Panc1 (cell line): ENCODE results near the gene SLC26A4. TPM values are rescaled to one million over a fixed set of nuclear protein-coding genes. Genes with fewer than 3 reads are reported as not detected.

Experiments
- ATAC-seq: fragments of 200-7000 bp; cut with Tn5 transposase; 2 replicates; pipeline ENCODE4 v1.9.1; 2020; ENCODE audit warnings: mild to moderate bottlenecking, moderate library complexity
- BruUV-seq: library from RNA; stranded (reverse); fragments of 400-500 nt; replicated peaks from 2 replicates; lab custom pipeline; 2021; lab: Mats Ljungman, UMichigan
- CTCF ChIA-PET: fragments of 300-600 bp; sonication (Branson Sonifier 250); formaldehyde crosslinking; loops from one replicate; lab custom pipeline; 2022; ENCODE audit warnings: antibody characterized with exemption; lab: Charles Lee
- POLR2A ChIA-PET: fragments of 300-600 bp; sonication (Branson Sonifier 250); formaldehyde crosslinking; loops from one replicate; lab custom pipeline; 2022; ENCODE audit warnings: antibody characterized with exemption; lab: Charles Lee
- DNase-seq: peaks from one replicate; pipeline ENCODE4 v3.0.0-alpha.2; 2010; ENCODE audit warnings: low read depth, low spot score
- H3K27ac ChIP-seq: 2 replicates; pipeline ENCODE4 v1.5.1; 2011; ENCODE audit warnings: mild to moderate bottlenecking, low read length, inconsistent platforms
- H3K27me3 ChIP-seq: fragments of 200-500 bp; sonication (Bioruptor generic); 2 replicates; pipeline ENCODE4 v1.6.0; 2014; ENCODE audit warnings: low read length, inconsistent platforms; ENCODE audit not compliant: control insufficient read depth, insufficient read depth
- H3K36me3 ChIP-seq: fragments of 200-500 bp; sonication (Bioruptor generic); 2 replicates; pipeline ENCODE4 v1.5.1; 2014; ENCODE audit warnings: inconsistent platforms, mild to moderate bottlenecking, low read length, moderate library complexity; ENCODE audit not compliant: control insufficient read depth, insufficient read depth
- H3K4me1 ChIP-seq: 2 replicates; pipeline ENCODE4 v1.5.1; 2011; ENCODE audit warnings: inconsistent platforms, mild to moderate bottlenecking, low read length, moderate library complexity; ENCODE audit not compliant: control insufficient read depth, insufficient read depth
- H3K4me3 ChIP-seq, 2 experiments: 2 replicates each; pipeline ENCODE4 v1.5.1; 2011 to 2012; ENCODE audit warnings: low read depth in 2 of 2, low read length in 2 of 2, mild to moderate bottlenecking in 2 of 2, inconsistent platforms in 1 of 2, moderate library complexity in 1 of 2
- H3K9me3 ChIP-seq: fragments of 200-500 bp; sonication (Bioruptor generic); 2 replicates; pipeline ENCODE4 v1.5.1; 2014; ENCODE audit warnings: low read depth, mild to moderate bottlenecking, inconsistent platforms, low read length, moderate library complexity; ENCODE audit not compliant: control insufficient read depth, insufficient read depth
- CTCF ChIP-seq: fragments of 450-650 bp; IDR thresholded peaks from 2 replicates; pipeline ENCODE4 v1.5.1; 2017; ENCODE audit warnings: mild to moderate bottlenecking
- POLR2AphosphoS5 ChIP-seq: IDR thresholded peaks from 2 replicates; pipeline ENCODE4 v1.6.1; 2012; ENCODE audit warnings: mild to moderate bottlenecking, low read depth, low read length, moderate library complexity
- SIN3A ChIP-seq: IDR thresholded peaks from 2 replicates; pipeline ENCODE4 v1.6.1; 2012; ENCODE audit warnings: low read depth, mild to moderate bottlenecking, low read length, moderate library complexity, borderline replicate concordance; ENCODE audit not compliant: insufficient read depth
- TCF7L2 ChIP-seq: IDR thresholded peaks from 2 replicates; pipeline ENCODE4 v1.6.1; 2011; ENCODE audit warnings: mild to moderate bottlenecking, low read depth, low read length, inconsistent platforms
- in situ Hi-C: cut with HindIII; loops from 2 replicates; pipeline ENCODE4 v1.10.0; 2016; ENCODE audit warnings: low sequenced_read_pairs, low pct_unique_long_range_greater_than_20kb
- intact Hi-C: fragments of 100-400 bp; cut with micrococcal nuclease; formaldehyde crosslinking; loops from one replicate; pipeline ENCODE4 v1.10.0; 2022; ENCODE audit not compliant: unreplicated experiment
- total RNA-seq: library from RNA; stranded (reverse); gene quantifications from one replicate; pipeline ENCODE4 v1.2.1, GENCODE V29; 2021; ENCODE audit not compliant: unreplicated experiment
- TF ChIP-seq, protein P1 (sequence below), 2 experiments: IDR thresholded peaks; 2 replicates each; pipeline ENCODE4 v1.6.1; 2011 to 2012; ENCODE audit warnings: low read depth in 2 of 2, control low read depth in 1 of 2, low read length in 1 of 2, mild to moderate bottlenecking in 1 of 2, moderate library complexity in 1 of 2; ENCODE audit not compliant: insufficient read depth in 1 of 2

The SLC26A4 gene
- total RNA-seq, 1 experiment from 2014 or later: 0.05 TPM

DNA sequence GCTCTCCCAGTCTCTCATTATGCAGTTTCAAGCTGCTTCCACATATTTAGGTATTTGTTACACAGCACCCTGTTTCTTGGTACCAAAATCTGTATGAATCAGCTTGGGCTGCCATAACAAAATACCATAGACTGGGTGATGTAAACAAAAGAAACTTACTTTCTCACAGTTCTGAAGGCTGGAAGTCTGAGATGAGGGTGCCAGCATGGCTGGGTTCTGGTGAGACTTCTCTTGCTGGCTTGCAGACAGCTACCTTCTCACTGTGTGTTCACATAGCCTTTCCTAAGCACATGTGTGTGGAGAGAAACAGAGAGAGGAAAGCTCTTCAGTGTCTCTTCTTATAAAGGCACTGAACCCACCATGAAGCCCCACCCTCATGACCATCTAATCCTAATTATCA lies 67.6 kb downstream of the SLC26A4 start:
- TF ChIP-seq POLR2AphosphoS5 (no peak), TCF7L2 (no peak), SIN3A (no peak), CTCF (no peak)
- TF ChIP-seq, protein P1, sequence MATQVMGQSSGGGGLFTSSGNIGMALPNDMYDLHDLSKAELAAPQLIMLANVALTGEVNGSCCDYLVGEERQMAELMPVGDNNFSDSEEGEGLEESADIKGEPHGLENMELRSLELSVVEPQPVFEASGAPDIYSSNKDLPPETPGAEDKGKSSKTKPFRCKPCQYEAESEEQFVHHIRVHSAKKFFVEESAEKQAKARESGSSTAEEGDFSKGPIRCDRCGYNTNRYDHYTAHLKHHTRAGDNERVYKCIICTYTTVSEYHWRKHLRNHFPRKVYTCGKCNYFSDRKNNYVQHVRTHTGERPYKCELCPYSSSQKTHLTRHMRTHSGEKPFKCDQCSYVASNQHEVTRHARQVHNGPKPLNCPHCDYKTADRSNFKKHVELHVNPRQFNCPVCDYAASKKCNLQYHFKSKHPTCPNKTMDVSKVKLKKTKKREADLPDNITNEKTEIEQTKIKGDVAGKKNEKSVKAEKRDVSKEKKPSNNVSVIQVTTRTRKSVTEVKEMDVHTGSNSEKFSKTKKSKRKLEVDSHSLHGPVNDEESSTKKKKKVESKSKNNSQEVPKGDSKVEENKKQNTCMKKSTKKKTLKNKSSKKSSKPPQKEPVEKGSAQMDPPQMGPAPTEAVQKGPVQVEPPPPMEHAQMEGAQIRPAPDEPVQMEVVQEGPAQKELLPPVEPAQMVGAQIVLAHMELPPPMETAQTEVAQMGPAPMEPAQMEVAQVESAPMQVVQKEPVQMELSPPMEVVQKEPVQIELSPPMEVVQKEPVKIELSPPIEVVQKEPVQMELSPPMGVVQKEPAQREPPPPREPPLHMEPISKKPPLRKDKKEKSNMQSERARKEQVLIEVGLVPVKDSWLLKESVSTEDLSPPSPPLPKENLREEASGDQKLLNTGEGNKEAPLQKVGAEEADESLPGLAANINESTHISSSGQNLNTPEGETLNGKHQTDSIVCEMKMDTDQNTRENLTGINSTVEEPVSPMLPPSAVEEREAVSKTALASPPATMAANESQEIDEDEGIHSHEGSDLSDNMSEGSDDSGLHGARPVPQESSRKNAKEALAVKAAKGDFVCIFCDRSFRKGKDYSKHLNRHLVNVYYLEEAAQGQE (IDR thresholded peaks at IDR 0.05; ENCODE audit: insufficient read depth in 1 of 2, low read depth in 2 of 2, low read length in 1 of 2): no peak
- intact Hi-C loops: loop anchor here (5.0 to 10.0 kb wide), 2 partner anchors 133 to 526 kb away; no protein-coding TSS in a partner anchor
- in situ Hi-C loops: no loop called here
- H3K27me3 ChIP-seq: peaks cover 6% of the 10 kb centered on the region; the same call in 1 of the 2 replicates
- no peak for ATAC-seq
- no peak overlapping the region for H3K27ac ChIP-seq
- H3K4me1 ChIP-seq: no peaks in the 10 kb centered on the region
- no TSS peak for BruUV-seq
- no peak for DNase-seq
- ChIA-PET CTCF (interaction anchor here (0.6 kb wide), 1 partner anchor 34 kb away, joined by 3 read pairs; no protein-coding TSS in a partner anchor), POLR2A (interaction anchor here (0.5 kb wide), 1 partner anchor 65 kb away, joined by 3 read pairs; no protein-coding TSS in a partner anchor)
- H3K9me3 ChIP-seq: no peaks in the 10 kb centered on the region
- H3K36me3 ChIP-seq: no peaks in the 10 kb centered on the region
- H3K4me3 ChIP-seq: no peak overlapping the region

DNA sequence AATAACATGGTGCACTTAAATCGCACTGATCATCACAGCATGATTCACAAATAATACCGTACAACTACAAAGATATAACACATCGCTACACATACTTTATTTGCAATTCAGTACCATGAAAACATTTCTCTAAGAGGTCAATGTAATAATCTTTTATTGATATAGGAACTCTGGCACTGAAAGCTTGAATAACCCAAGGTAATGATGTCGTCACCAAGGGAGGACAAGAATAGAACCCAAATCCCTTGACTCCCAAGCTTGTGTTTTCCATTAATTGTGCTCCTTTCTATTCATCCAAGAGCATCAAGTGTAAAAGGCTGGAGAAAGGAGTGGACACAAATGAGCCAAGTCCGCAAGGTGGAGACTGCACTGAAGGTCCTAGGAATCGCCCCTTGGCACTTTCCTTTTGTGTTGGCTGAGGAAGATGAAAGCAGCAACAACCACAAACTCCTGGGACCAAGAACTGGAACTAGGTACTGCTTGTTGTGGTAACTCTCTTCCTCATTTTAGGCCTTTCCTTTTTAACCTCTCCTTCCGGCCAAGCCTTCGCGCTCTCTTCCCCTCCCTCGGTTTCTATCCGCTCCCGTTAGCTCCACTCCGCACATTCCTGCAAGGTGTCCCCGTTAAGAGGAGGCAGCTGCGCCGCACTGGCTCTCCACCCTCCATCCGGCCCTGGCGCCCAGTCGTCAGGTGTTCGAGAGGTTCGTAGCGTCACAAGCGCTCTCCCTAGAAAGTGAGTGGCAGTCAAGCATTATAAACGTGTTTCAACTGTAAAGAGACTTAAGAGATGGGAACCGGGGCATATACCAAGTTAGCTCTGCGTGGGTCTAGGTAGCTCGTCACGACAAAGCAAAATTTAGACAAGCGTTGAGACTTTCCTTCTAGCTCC lies 82.3 kb downstream of the SLC26A4 start:
- ChIA-PET CTCF (interaction anchor here (0.6 to 1.9 kb wide), 7 partner anchors 11 to 774 kb away, joined by 3 to 26 read pairs (median 4); no protein-coding TSS in a partner anchor), POLR2A (interaction anchor here (0.5 to 0.8 kb wide), 4 partner anchors 45 to 149 kb away, joined by 3 to 4 read pairs (median 4); no protein-coding TSS in a partner anchor)
- in situ Hi-C loops: no loop called here
- H3K27me3 ChIP-seq: no peaks in the 10 kb centered on the region
- peak overlapping the region; percentile 96 for H3K27ac ChIP-seq
- peaks cover 19% of the 10 kb centered on the region for H3K4me1 ChIP-seq
- H3K9me3 ChIP-seq: no peaks in the 10 kb centered on the region
- ATAC-seq: peak; percentile 66
- H3K36me3 ChIP-seq: peaks cover 3% of the 10 kb centered on the region
- TSS peak; percentile 90 for BruUV-seq
- TF ChIP-seq SIN3A (no peak), POLR2AphosphoS5 (no peak), CTCF (no peak), TCF7L2 (no peak)
- TF ChIP-seq, protein P1 (IDR thresholded peaks at IDR 0.05; ENCODE audit: insufficient read depth in 1 of 2, low read depth in 2 of 2, low read length in 1 of 2): no peak
- DNase-seq: peak; percentile 15
- intact Hi-C loops: loop anchor here (2.0 kb wide), 1 partner anchor 132 kb away; no protein-coding TSS in a partner anchor
- peak overlapping the region; percentile 96 to 97 for H3K4me3 ChIP-seq
